ENCODE measurements around the gene RABEP2.

- TF ChIP-seq EZH2 (IDR thresholded peaks at IDR 0.05; ENCODE audit: low read depth, unreplicated experiment) (no peak), CTCF (conservative IDR thresholded peaks at IDR 0.05; ENCODE audit: low read depth in 2 of 2) (peak in 1 of 2 experiments; percentile 54; a peak in 2 of 4 replicates)
Measured at GRCh38 chr16:28882551-28883160, 42.4 kb downstream of the RABEP2 start.
